NCI-H146 treated with DMSO at 0.1 percent for 48 hours (cell line): ENCODE data around the gene SLC7A1.
A peak's percentile ranks its signal among the peaks of the same experiment; 100 is the strongest.

Experiments used
- DNase-seq: peaks from one replicate; lab custom pipeline; 2025; ENCODE audit not compliant: unreplicated experiment; lab: John Stamatoyannopoulos, UW

SLC7A1 gene

GRCh38 chr13:29511980-29512379 is 83.5 kb downstream of the SLC7A1 start:
- DNase-seq = no peak

- DNase-seq = no peak
Measured at GRCh38 chr13:29511106-29511796, 84.2 kb downstream of the SLC7A1 start.

- no peak for DNase-seq
Measured at GRCh38 chr13:29510651-29511084, 84.8 kb downstream of the SLC7A1 start.

GRCh38 chr13:29509999-29510589 is 85.4 kb downstream of the SLC7A1 start:
- DNase-seq = no peak

- no peak for DNase-seq
Measured at GRCh38 chr13:29508876-29509252, 86.6 kb downstream of the SLC7A1 start.

GRCh38 chr13:29508130-29508875 is 87.2 kb downstream of the SLC7A1 start:
- peak; percentile 1 for DNase-seq

- peak; percentile 40 for DNase-seq
Measured at GRCh38 chr13:29507356-29507755, 88.1 kb downstream of the SLC7A1 start.

GRCh38 chr13:29505950-29506349 is 89.5 kb downstream of the SLC7A1 start:
- no peak for DNase-seq

- no peak for DNase-seq
Measured at GRCh38 chr13:29505511-29505910, 90.0 kb downstream of the SLC7A1 start.

- DNase-seq = no peak
Measured at GRCh38 chr13:29504691-29505090, 90.8 kb downstream of the SLC7A1 start.

GRCh38 chr13:29503041-29503837 is 92.2 kb downstream of the SLC7A1 start:
- DNase-seq = no peak

GRCh38 chr13:29502391-29503008 is 93.0 kb downstream of the SLC7A1 start:
- no peak for DNase-seq

GRCh38 chr13:29501674-29502073 is 93.8 kb downstream of the SLC7A1 start:
- DNase-seq = no peak

GRCh38 chr13:29500386-29500785 is 95.1 kb downstream of the SLC7A1 start:
- DNase-seq = no peak

GRCh38 chr13:29499506-29500165 is 95.9 kb downstream of the SLC7A1 start:
- no peak for DNase-seq

- no peak for DNase-seq
Measured at GRCh38 chr13:29498426-29499040, 97.0 kb downstream of the SLC7A1 start.

GRCh38 chr13:29497137-29497654 is 98.3 kb downstream of the SLC7A1 start:
- no peak for DNase-seq

GRCh38 chr13:29496241-29496712 is 99.2 kb downstream of the SLC7A1 start:
- DNase-seq = no peak

GRCh38 chr13:29494520-29494919 is 101.0 kb downstream of the SLC7A1 start:
- no peak for DNase-seq

- no peak for DNase-seq
Measured at GRCh38 chr13:29493796-29494195, 101.7 kb downstream of the SLC7A1 start.
